ENCODE results near the gene FRMD1.

The FRMD1 gene

GRCh38 chr6:168011291-168011690 is 67.7 kb downstream of the FRMD1 start:
- H3K79me1 ChIP-seq (replicated peaks; ENCODE audit: low read length, poor library complexity, severe bottlenecking) = no peaks in the 10 kb centered on the region
- H2BK15ac ChIP-seq (ENCODE audit: low read depth, poor library complexity, severe bottlenecking) = no peak overlapping the region
- H3K23ac ChIP-seq (ENCODE audit: low read length in 2 of 2) = no peak overlapping the region
- H4K91ac ChIP-seq (ENCODE audit: low read length) = no peak overlapping the region
- DNase-seq = no peak
- H3K4me1 ChIP-seq (ENCODE audit: control insufficient read depth, insufficient read depth, low read depth, low read length) = peaks cover 3% of the 10 kb centered on the region
- no peak overlapping the region for H3K9ac ChIP-seq (ENCODE audit: low read length)
- H2AK5ac ChIP-seq (ENCODE audit: low read length, severe bottlenecking) = no peak overlapping the region
- H3K9me3 ChIP-seq (ENCODE audit: control insufficient read depth, low read length) = peaks cover 74% of the 10 kb centered on the region
- H2BK120ac ChIP-seq (ENCODE audit: low read depth, low read length) = no peak overlapping the region
- H3K4ac ChIP-seq (ENCODE audit: low read depth in 1 of 2, low read length in 2 of 2) = no peak overlapping the region
- no peak overlapping the region for H4K8ac ChIP-seq (ENCODE audit: low read length)
- H3K18ac ChIP-seq (ENCODE audit: low read depth in 1 of 2, low read length in 2 of 2) = no peak overlapping the region
- H3K27me3 ChIP-seq (ENCODE audit: control insufficient read depth in 1 of 2, insufficient read depth in 1 of 2, low read length in 2 of 2) = peaks cover 0 to 9% of the 10 kb centered on the region in 2 experiments
- H2AFZ ChIP-seq (ENCODE audit: low read depth, low read length) = no peak overlapping the region
- H3K14ac ChIP-seq (ENCODE audit: low read length in 2 of 2) = no peak overlapping the region
- no peak overlapping the region for H2BK12ac ChIP-seq (ENCODE audit: low read length in 2 of 2)
- no peak overlapping the region for H3K4me2 ChIP-seq (ENCODE audit: low read length, poor library complexity, severe bottlenecking)
- no peak overlapping the region for H2BK5ac ChIP-seq (ENCODE audit: low read depth, low read length, poor library complexity, severe bottlenecking)
- H3K27ac ChIP-seq (ENCODE audit: low read length, poor library complexity, severe bottlenecking) = no peak overlapping the region
- no CpG with 5 or more reads among the region's 1 CpG for WGBS
- no peaks in the 10 kb centered on the region for H3K36me3 ChIP-seq (ENCODE audit: control insufficient read depth in 1 of 2, insufficient read depth in 2 of 2, low read depth in 1 of 2, low read length in 2 of 2)
- H3K4me3 ChIP-seq (ENCODE audit: insufficient read depth in 1 of 2, low read depth in 1 of 2, low read length in 2 of 2) = no peak overlapping the region

- H3K27me3 ChIP-seq (ENCODE audit: control insufficient read depth in 1 of 2, insufficient read depth in 1 of 2, low read length in 2 of 2) = peaks cover 0 to 16% of the 10 kb centered on the region in 2 experiments
- H3K18ac ChIP-seq (ENCODE audit: low read depth in 1 of 2, low read length in 2 of 2) = no peak overlapping the region
- no peak overlapping the region for H3K4me3 ChIP-seq (ENCODE audit: insufficient read depth in 1 of 2, low read depth in 1 of 2, low read length in 2 of 2)
- no peak overlapping the region for H2BK5ac ChIP-seq (ENCODE audit: low read depth, low read length, poor library complexity, severe bottlenecking)
- peaks cover 3% of the 10 kb centered on the region for H3K4me1 ChIP-seq (ENCODE audit: control insufficient read depth, insufficient read depth, low read depth, low read length)
- no peak overlapping the region for H2AFZ ChIP-seq (ENCODE audit: low read depth, low read length)
- no peak overlapping the region for H2BK15ac ChIP-seq (ENCODE audit: low read depth, poor library complexity, severe bottlenecking)
- no peak overlapping the region for H3K4me2 ChIP-seq (ENCODE audit: low read length, poor library complexity, severe bottlenecking)
- WGBS = 91% methylated on average over 3 of the region's 3 CpGs
- no peak overlapping the region for H2BK12ac ChIP-seq (ENCODE audit: low read length in 2 of 2)
- no peaks in the 10 kb centered on the region for H3K79me1 ChIP-seq (replicated peaks; ENCODE audit: low read length, poor library complexity, severe bottlenecking)
- H4K91ac ChIP-seq (ENCODE audit: low read length) = no peak overlapping the region
- H3K14ac ChIP-seq (ENCODE audit: low read length in 2 of 2) = no peak overlapping the region
- peaks cover 55% of the 10 kb centered on the region for H3K9me3 ChIP-seq (ENCODE audit: control insufficient read depth, low read length)
- no peak overlapping the region for H4K8ac ChIP-seq (ENCODE audit: low read length)
- H2AK5ac ChIP-seq (ENCODE audit: low read length, severe bottlenecking) = no peak overlapping the region
- H3K27ac ChIP-seq (ENCODE audit: low read length, poor library complexity, severe bottlenecking) = no peak overlapping the region
- H3K9ac ChIP-seq (ENCODE audit: low read length) = no peak overlapping the region
- no peak overlapping the region for H3K23ac ChIP-seq (ENCODE audit: low read length in 2 of 2)
- H3K36me3 ChIP-seq (ENCODE audit: control insufficient read depth in 1 of 2, insufficient read depth in 2 of 2, low read depth in 1 of 2, low read length in 2 of 2) = no peaks in the 10 kb centered on the region
- no peak for DNase-seq
- H3K4ac ChIP-seq (ENCODE audit: low read depth in 1 of 2, low read length in 2 of 2) = no peak overlapping the region
- no peak overlapping the region for H2BK120ac ChIP-seq (ENCODE audit: low read depth, low read length)
Measured at GRCh38 chr6:168009331-168009730, 69.7 kb downstream of the FRMD1 start.

- H3K9me3 ChIP-seq (ENCODE audit: control insufficient read depth, low read length) = peaks cover 43% of the 10 kb centered on the region
- H3K14ac ChIP-seq (ENCODE audit: low read length in 2 of 2) = no peak overlapping the region
- H2AFZ ChIP-seq (ENCODE audit: low read depth, low read length) = no peak overlapping the region
- H3K18ac ChIP-seq (ENCODE audit: low read depth in 1 of 2, low read length in 2 of 2) = no peak overlapping the region
- H3K4me2 ChIP-seq (ENCODE audit: low read length, poor library complexity, severe bottlenecking) = no peak overlapping the region
- peak; percentile 100 for DNase-seq
- H3K79me1 ChIP-seq (replicated peaks; ENCODE audit: low read length, poor library complexity, severe bottlenecking) = no peaks in the 10 kb centered on the region
- no peak overlapping the region for H2BK15ac ChIP-seq (ENCODE audit: low read depth, poor library complexity, severe bottlenecking)
- 0% methylated on average over 2 of the region's 3 CpGs for WGBS
- no peak overlapping the region for H3K4me3 ChIP-seq (ENCODE audit: insufficient read depth in 1 of 2, low read depth in 1 of 2, low read length in 2 of 2)
- H3K36me3 ChIP-seq (ENCODE audit: control insufficient read depth in 1 of 2, insufficient read depth in 2 of 2, low read depth in 1 of 2, low read length in 2 of 2) = no peaks in the 10 kb centered on the region
- peaks cover 3% of the 10 kb centered on the region for H3K4me1 ChIP-seq (ENCODE audit: control insufficient read depth, insufficient read depth, low read depth, low read length)
- peak overlapping the region; percentile 68 for H3K27ac ChIP-seq (ENCODE audit: low read length, poor library complexity, severe bottlenecking)
- H4K8ac ChIP-seq (ENCODE audit: low read length) = no peak overlapping the region
- H3K4ac ChIP-seq (ENCODE audit: low read depth in 1 of 2, low read length in 2 of 2) = no peak overlapping the region
- H2BK5ac ChIP-seq (ENCODE audit: low read depth, low read length, poor library complexity, severe bottlenecking) = peak overlapping the region; percentile 26
- no peak overlapping the region for H2AK5ac ChIP-seq (ENCODE audit: low read length, severe bottlenecking)
- H3K9ac ChIP-seq (ENCODE audit: low read length) = peak overlapping the region; percentile 61
- H4K91ac ChIP-seq (ENCODE audit: low read length) = no peak overlapping the region
- peaks cover 0 to 22% of the 10 kb centered on the region in 2 experiments for H3K27me3 ChIP-seq (ENCODE audit: control insufficient read depth in 1 of 2, insufficient read depth in 1 of 2, low read length in 2 of 2)
- no peak overlapping the region for H2BK12ac ChIP-seq (ENCODE audit: low read length in 2 of 2)
- H2BK120ac ChIP-seq (ENCODE audit: low read depth, low read length) = no peak overlapping the region
- H3K23ac ChIP-seq (ENCODE audit: low read length in 2 of 2) = no peak overlapping the region
Measured at GRCh38 chr6:168007592-168008338, 71.2 kb downstream of the FRMD1 start.

- WGBS = 84% methylated on average over 6 of the region's 6 CpGs
- Histone ChIP-seq H3K79me1 (replicated peaks; ENCODE audit: low read length, poor library complexity, severe bottlenecking) (no peaks in the 10 kb centered on the region), H3K4ac (ENCODE audit: low read depth in 1 of 2, low read length in 2 of 2) (no peak overlapping the region), H3K18ac (ENCODE audit: low read depth in 1 of 2, low read length in 2 of 2) (peak overlapping the region in 1 of 2 experiments; percentile 80), H4K8ac (ENCODE audit: low read length) (no peak overlapping the region), H2AFZ (ENCODE audit: low read depth, low read length) (no peak overlapping the region), H2BK5ac (ENCODE audit: low read depth, low read length, poor library complexity, severe bottlenecking) (no peak overlapping the region), H2BK120ac (ENCODE audit: low read depth, low read length) (no peak overlapping the region), H3K36me3 (ENCODE audit: control insufficient read depth in 1 of 2, insufficient read depth in 2 of 2, low read depth in 1 of 2, low read length in 2 of 2) (no peaks in the 10 kb centered on the region), H3K23ac (ENCODE audit: low read length in 2 of 2) (no peak overlapping the region), H2BK12ac (ENCODE audit: low read length in 2 of 2) (peak overlapping the region in 1 of 2 experiments; percentile 81), H3K14ac (ENCODE audit: low read length in 2 of 2) (no peak overlapping the region), H3K9ac (ENCODE audit: low read length) (no peak overlapping the region), H2AK5ac (ENCODE audit: low read length, severe bottlenecking) (peak overlapping the region; percentile 24), H2BK15ac (ENCODE audit: low read depth, poor library complexity, severe bottlenecking) (no peak overlapping the region), H4K91ac (ENCODE audit: low read length) (no peak overlapping the region), H3K4me3 (ENCODE audit: insufficient read depth in 1 of 2, low read depth in 1 of 2, low read length in 2 of 2) (no peak overlapping the region), H3K9me3 (ENCODE audit: control insufficient read depth, low read length) (peaks cover 24% of the 10 kb centered on the region), H3K27ac (ENCODE audit: low read length, poor library complexity, severe bottlenecking) (no peak overlapping the region), H3K4me2 (ENCODE audit: low read length, poor library complexity, severe bottlenecking) (no peak overlapping the region), H3K4me1 (ENCODE audit: control insufficient read depth, insufficient read depth, low read depth, low read length) (peaks cover 3% of the 10 kb centered on the region), H3K27me3 (ENCODE audit: control insufficient read depth in 1 of 2, insufficient read depth in 1 of 2, low read length in 2 of 2) (peaks cover 0 to 33% of the 10 kb centered on the region in 2 experiments)
- DNase-seq = no peak
Measured at GRCh38 chr6:168005796-168006195, 73.2 kb downstream of the FRMD1 start.

All from mesenchymal stem cell (in vitro differentiated cells and primary cell).